CD4-positive, alpha-beta T cell treated with Interleukin-15 for 1 hour (primary cell): ENCODE results near the gene FAM8A1.

Experiments
- DNase-seq: peaks from one replicate; pipeline ENCODE4 v3.0.0-alpha.2; 2020

FAM8A1 gene

DNA sequence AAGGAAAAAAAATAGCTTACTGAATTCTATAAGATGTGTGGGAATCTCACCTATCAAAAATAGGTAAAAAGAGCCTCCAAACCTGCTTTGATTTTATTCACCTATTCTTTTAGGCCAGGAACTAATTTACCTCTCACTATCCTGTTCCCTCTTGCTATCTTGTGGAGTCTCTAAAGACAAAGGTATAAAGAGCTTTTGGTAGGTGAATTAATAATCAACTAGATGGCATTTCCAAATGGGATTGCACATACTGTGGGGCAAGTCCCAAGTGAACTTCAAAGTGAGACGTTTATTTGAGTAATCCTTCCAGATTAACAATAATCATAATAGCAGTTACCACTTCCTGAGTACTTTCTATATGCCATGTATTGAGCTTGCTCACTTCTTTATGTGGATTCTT, 2.8 kb downstream of the FAM8A1 start:
- no peak for DNase-seq

DNA sequence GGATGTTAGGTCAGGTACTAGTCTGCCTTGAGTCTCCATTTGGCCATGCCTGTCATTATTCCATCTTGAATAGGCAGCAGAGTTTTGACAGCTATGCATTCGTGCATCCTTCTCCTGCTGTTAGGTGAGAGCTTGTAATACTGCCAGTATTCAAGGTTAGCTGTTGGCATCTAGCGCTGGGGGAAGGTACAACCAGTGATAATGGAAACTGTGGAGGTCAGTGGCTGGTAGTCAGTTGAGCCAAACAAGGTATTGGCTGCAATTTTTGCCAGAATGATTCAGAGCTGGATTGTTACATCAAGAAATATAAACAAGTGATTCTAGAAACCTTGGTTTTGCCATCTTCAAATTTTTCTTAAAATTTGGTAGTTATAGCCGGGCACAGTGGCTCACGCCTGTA, 6.5 kb downstream of the FAM8A1 start:
- no peak for DNase-seq

DNA sequence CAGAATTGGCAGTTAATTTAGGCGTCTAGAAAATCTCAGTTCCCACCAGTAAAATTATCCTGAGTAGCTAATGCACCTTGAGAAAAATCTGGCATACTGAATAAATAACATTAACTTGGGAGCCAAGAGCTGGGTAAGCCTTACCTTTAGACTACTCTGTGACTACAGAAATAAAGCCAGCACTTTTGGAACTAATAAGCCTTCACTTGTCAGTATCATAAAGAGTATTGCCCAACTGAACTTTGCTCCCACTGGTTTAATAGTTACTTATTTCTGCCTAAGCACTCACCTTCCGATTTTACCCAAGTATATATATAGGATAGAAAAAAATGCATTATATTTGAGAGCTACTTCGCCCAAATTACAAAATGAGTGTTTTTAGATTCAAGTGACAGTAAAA, 10.7 kb downstream of the FAM8A1 start:
- no peak for DNase-seq

DNA sequence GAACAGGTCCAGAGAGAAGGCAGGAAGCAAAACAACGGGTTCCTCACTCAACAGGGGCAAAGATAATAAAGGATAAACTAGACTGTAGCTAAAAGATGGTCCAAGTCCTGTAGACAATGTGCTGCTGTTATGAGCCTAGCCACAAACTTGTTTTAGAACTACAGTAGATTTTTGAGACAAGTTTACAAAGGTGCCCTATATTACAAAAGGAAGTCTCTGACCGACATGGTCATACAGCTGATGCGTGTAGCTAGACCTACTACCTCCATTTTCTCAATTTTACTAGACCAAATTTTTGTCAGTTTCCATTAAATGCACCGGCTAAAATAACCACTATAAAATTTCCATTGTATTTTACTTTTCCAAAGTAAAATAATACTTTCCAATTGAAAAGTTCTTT, 11.9 kb downstream of the FAM8A1 start:
- no peak for DNase-seq

DNA sequence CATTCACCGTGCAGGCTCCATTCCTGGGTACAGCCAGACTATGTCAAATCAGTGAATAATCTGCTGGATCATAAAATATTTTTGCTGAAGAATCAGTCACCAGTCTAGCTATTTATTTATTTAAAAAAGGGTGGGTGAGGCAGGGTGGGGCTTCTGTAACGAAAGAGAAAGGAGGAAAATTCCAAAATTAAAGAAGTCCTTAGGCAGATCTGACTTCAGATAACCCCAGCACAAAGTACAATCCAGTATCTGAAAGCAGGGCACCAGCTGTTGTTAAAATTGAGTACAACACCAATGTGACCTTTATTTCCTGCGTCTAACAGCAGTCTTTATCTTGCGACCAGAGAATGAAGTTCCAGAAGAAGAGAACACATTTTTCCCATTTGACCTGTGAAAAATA, 15.7 kb downstream of the FAM8A1 start:
- no peak for DNase-seq

DNA sequence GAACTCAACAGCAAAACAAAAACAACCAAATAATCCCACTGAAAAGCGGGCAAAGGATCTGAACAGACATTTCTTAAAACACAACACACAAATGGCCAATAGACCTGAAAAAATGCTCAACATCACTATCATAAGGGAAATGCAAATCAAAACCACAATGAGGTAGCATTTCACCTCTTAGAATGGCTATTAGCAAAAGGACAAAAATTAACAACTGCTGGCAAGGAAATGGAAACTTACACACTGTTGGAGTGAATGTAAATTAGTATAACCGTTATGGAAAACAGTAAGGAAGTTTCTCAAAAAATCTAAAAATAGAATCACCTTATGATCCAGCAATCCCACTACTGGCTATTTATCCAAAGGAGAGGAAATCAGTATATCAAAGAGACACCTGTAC, 20.9 kb downstream of the FAM8A1 start:
- no peak for DNase-seq

DNA sequence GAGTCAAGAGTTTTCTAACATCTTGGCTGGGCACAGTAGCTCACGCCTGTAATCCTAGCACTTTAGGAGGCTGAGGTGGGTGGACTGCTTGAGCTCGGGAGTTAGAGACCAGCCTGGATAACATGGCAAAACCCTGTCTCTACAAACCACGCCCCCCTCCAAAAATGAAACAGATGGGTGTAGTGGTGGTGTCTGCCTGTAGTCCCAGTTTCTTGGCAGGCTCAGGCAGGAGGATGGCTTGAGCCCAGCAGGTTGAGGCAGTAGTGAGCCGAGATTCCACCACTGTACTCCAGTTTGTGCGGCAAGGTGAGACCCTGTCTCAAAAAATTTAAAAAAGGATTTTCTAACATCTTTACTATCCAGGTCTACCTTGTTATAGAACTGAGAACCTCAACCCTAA, 22.0 kb downstream of the FAM8A1 start:
- no peak for DNase-seq

DNA sequence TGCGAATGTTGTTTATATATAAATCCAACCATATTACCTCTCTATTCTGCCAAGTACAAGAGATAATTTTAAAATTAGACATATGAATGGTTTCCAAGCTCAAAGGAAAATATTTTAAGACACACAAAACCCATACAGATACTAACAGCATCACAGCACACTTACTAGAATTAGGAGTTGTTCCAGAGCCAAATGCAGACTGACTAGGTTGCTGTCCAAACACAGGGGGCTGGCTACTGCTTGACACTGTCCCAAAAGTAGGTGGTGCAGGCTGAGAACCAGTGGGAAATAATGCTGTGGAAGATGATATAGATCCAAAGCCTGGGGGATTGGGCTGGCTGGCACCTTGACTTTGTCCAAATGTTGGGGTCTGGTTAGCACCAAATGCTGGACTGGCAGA, 24.3 kb downstream of the FAM8A1 start:
- DNase-seq: no peak

DNA sequence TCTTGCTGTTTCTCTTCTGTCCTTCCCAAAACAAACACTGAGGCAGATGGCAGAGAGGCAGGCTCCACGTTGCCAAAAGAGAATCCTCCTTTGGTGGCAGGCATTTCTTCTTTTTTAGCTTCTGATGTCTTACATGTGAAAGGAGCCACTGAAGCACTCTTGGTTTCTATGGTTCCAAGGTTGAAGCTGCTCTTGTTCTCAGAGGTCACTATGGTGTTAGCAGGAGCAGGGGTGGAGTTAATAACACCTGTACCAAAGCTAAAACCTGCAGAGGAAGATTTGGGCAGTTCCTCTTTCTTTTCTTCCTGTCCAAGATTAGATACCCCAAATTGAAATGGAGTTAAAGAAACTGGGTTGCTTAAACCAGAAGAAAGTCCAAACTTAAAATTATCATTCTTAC, 28.8 kb downstream of the FAM8A1 start:
- no peak for DNase-seq

DNA sequence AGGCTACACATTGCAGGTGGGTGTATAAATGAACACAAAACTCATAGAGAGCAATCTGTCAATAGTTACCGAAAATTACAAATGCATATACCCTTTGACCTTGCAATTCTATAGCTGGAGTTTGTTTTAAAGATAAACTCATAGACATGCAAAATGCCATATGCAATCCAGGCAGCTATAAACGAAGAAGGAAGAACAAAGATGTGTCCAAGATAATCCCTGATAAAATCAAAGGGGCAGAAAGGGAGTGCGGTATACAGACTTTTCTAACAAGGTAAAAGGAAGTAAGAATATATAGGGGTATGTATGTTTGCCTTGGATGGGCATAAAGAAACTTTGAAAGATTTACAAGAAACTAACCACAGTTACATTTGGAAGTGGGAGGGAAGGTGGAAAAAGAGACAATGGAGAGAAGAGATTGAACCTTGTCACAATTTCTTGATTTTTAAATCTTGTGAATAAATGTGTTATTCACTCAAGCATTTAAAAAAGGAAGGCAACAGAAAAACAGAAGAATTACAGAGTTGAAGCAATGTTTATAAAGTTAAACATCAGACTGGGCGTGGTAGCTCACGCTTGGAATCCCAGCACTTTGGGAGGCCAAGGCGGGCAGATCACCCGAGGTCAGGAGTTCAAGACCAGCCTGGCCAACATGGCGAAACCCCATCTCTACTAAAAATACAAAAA, 29.9 kb downstream of the FAM8A1 start:
- no peak for DNase-seq

DNA sequence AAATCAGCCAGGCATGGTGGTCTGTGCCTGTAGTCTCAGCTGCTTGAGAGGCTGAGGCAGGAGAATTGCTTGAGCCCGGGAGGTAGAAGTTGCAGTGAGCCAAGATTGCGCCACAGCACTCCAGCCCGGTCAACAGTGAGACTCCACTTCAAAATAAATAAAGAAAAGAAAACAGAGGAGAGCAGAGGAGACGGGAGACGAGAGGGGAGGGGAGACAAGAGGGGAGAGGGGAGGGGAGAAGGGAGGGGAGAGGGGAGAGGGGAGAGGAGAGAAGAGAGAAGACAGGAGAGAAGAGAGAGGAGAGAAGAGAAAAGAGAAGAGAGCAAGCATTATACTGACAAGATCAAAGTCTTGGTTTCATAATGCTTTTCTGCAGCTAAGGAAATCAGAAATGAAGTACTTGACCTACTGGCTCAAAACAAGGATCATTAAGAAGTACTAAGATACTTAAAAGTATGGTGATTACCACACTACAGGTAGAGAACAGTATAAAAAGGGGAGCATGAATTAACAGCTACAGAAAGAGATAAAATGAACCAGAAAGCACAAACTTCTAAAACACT, 30.5 kb downstream of the FAM8A1 start:
- DNase-seq: no peak

DNA sequence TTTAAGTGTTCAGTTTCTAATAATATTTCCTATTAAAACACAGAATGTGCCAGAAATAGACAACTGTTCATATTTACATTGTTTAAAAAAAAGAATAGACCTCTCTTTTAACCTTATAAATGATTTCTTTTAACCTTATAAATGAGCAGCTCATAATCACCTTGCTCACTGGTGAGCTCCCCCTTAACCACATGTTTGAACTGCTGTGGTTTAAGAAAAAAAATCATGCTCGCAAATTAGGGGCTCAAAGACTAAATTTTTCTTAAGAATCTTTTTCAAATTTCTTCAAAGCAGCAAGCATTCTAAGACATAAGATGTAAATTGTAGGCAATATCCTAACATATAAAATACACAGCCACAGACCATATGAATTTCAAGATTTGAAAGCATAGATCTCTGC, 32.8 kb downstream of the FAM8A1 start:
- no peak for DNase-seq

DNA sequence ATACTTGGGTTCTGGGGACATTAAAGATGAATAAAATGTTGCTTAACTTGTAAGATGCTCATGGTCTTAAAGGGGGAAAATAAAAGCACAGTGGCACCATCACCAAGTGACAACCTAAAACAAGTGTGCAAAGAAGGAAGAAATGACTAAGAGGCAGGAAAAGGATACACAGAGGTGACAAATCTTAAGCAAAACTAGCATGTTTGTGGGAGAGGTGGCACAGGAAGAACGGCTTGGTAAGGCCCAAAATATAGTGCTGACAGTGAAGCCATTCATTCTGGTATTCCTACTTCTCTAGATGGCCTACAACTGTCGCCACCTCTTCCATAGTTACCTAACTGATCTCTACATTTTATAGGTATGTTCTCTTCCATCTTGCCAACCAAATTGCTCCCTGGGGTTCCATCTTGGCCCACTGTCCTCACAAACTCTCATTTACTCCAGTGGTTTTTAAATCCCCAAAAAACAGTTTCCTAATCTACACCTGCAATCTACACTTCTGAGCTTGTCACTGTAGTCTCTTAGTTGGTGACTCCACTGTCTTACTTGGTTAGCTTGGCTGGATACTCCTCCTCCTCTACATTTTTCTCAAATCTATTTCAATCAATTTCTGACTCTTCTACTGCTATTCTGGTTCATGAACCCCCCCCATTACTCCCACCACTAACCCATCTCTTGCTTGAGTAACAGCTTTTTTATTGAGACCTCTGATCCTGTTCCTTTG, 33.5 kb downstream of the FAM8A1 start:
- no peak for DNase-seq

DNA sequence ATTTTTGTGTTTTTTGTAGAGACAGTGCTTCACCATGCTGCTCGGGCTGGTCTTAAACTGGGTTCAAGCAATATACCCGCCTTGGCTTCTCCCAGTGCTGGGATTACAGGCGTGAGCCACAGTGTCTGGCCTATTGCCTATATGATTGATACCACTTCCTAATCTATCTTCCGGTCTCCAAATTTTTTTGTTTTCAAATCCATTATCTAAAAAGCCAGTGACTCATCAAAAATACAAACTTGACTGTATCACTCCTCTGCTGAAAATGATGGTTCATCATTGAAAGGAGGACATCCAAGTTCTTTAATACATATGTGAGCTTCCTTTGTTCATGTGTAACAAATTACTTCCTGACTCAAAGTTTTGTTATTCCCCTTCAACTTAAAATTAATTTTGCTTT, 35.5 kb downstream of the FAM8A1 start:
- no peak for DNase-seq

DNA sequence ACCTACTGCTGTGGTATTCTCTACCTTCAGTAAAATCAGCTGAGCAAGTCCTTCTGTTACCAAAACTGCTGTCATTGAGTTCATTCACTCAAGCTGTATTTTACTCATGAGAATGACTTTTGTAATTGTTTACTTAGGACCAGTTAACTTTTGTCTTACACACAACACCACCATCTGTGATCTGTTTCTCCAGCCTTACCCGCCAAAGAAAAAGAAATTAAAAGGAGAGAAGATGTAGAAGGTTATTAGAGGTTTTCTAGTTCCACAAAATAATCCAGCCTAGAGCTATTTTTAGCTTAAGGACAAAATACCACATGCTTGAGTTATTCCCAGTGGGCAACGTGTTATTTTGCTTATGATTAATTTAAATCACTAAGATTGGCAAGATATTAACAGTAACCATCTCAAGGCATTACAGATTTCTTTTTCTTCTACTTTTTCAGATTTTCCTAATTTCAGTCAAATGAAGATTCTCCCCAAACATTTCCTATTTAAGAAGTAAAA, 38.2 kb downstream of the FAM8A1 start:
- no peak for DNase-seq

DNA sequence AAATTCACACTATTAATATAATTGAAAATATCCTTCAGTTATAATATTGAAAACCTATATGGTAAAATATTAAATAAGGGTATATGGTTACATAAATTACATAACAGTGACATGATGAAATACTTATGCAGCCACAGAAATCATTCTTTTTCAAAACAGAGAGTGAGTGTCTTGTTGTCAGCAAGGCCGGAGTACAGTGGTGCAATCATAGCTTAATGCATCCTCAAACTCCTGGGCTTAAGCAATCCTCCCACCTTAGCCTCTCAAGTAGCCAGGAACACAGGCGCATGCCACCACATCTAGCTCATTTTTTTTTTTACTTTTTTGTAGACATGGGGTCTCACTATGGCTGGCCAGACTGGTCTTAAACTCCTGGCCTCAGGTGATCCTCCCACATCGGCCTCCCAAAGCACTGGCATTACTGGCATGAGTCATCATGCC, 40.4 kb downstream of the FAM8A1 start:
- no peak for DNase-seq

DNA sequence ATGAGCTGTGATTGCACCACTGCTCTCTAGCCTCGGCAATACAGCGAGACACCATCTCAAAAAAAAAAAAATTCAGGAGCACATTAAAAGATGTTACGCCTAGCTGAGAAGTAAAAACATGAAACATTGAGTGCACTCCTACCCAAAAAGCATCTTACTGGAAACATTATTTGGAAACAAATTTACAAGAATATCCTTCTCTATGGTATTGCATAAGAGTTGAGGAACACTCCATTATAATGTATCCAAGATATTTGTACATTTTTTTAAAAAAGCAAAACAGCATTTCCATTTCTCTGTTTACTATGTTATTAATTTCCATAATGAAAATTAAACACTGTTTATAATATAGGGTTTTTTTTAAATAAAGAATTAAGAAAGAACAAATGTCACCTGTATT, 48.6 kb downstream of the FAM8A1 start:
- DNase-seq: no peak

DNA sequence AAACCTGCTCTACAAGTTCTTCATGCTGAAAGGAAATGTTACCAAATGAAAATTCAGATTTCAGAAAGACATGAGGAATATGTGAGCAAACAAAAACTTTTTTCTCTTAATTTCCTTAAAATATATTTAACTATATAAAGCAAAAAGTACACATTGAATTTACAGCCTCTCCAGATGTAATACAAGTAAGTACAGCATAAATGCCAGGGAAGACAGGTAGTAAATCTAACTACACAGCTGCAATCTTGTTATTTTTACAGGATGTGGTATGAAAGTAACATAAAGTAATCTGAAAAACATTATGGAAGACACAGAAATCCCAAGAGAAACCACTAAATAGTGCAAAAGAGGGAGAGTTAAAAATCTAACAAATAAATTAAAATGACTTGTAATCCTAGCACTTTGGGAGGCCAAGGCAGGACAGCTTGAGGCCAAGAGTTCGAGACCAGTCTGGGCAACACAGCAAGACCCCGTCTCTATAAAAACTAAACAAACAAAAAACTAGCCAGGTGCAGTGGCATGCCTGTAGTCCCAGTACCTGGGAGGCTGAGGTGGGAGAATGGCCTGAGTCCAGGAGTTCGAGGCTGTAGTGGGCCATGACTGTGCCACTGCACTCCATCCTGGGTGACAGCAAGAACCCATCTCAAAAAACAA, 50.7 kb downstream of the FAM8A1 start:
- no peak for DNase-seq

DNA sequence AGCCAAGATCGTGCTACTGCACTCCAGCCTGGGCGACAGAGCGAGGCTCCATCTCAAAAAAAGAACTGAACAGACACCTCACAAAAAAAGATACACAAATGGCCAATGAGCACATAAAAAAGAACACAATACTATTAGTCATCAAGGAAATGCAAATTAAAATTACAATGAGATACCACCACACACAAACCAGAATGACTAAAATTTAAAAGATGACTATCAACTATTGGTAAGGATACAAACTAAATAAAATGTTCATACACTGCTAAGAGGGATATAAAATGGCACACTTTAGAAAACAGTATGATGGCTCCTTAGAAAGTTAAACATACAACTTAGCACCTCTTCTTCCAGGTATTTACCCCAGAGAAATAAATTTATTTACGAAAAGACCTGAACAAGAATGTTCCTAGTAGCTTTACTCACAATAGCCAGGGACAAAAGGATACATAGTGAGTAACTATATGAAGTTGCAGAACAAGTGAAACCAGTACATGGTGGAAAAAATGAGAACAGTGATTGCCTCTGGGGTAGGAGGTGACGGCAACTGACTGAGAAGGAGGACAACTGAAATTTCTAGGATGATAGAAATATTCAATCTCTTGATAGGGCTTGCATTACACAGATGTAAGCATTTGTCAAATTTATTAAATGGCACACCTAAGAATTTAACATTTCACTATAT, 53.2 kb downstream of the FAM8A1 start:
- no peak for DNase-seq

DNA sequence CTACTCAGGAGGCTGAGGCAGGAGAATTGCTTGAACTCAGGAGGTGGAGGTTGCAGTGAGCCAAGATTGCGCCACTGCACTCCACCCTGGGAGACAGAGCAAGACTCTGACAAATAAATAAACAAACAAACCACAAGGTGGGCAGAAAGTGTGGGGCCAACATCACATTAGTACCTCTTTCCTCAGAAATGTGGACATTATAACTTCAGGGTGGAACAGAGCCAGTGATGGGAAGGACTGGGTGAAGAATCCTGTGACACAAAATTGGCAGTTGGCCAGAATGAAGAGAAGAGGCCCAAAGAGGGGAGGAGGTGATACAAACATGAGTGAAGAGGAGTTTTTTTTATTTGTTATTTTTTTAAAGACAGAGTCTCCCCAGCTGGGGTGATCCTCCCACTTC, 56.0 kb downstream of the FAM8A1 start:
- no peak for DNase-seq

DNA sequence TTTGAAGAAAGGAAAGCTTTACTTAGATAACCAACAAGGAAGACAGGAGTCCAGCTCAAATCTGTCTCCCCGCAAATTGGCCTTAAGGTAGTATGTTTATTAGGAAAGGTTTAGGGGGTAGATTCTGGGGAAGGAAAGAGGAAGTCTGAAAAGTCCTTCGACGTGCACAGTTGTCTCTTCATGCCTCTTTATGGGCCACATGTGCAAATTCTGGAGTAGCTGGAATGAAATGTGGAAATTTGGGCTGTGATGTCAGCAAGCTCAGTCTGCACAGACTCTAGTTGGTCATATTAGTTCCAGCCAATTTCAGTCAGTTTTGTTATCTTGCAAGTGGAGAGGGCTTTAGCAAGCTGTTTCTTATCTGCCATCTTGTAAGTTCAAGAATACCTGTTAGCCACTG, 56.5 kb downstream of the FAM8A1 start:
- DNase-seq: no peak
